Colonic mucosa (tissue), 4 donors: ENCODE data around the gene FKBP11. TPM values are rescaled to one million over a fixed set of nuclear protein-coding genes. Genes with fewer than 3 reads are reported as not detected.

ENCODE experiments used
- DNase-seq: peaks from one replicate; pipeline ENCODE4 v3.0.0-alpha.2; 2020
- H3K27ac ChIP-seq: fragments of 200-600 bp; one replicate; pipeline ENCODE4 v1.8.0; 2021
- H3K27me3 ChIP-seq: fragments of 200-600 bp; one replicate; pipeline ENCODE4 v1.8.0; 2021
- H3K36me3 ChIP-seq: fragments of 200-600 bp; one replicate; pipeline ENCODE4 v1.8.0; 2021
- H3K4me1 ChIP-seq: fragments of 200-600 bp; one replicate; pipeline ENCODE4 v1.8.0; 2021; ENCODE audit warnings: mild to moderate bottlenecking
- H3K4me3 ChIP-seq: fragments of 200-600 bp; one replicate; pipeline ENCODE4 v1.8.0; 2021
- H3K9ac ChIP-seq, 2 donors: one replicate each; pipeline ENCODE4 v1.7.0; 2013; ENCODE audit warnings: control low read depth in 2 of 2, low read depth in 2 of 2, low read length in 2 of 2
- H3K9me3 ChIP-seq: fragments of 200-600 bp; one replicate; pipeline ENCODE4 v1.8.0; 2021
- CTCF ChIP-seq: fragments of 200-600 bp; IDR thresholded peaks from one replicate; pipeline ENCODE4 v1.8.0; 2022; ENCODE audit warnings: antibody characterized with exemption, mild to moderate bottlenecking
- intact Hi-C: fragments of 100-400 bp; cut with DNase I; formaldehyde crosslinking; loops from one replicate; pipeline ENCODE4 v1.14.1; 2022
- total RNA-seq, 2 donors: library from RNA; stranded (reverse); fragmentation: NEBNext Ultra II Directional in 1 of 2; extraction: Animal tissue kit (Norgen Biotek cat#: 25700) in 1 of 2; gene quantifications; one replicate each; pipeline ENCODE4 v1.2.1, GENCODE V29; 2021
- donor health status: healthy.
- donor health status: DM: no; HTN: no; CAD: no.
- donor health status: DM: no; HTN: no; CAD: no.

Gene FKBP11
- total RNA-seq, 2 donors from 2014 or later: 33.7 to 47.4 TPM

- peaks cover 10% of the 10 kb centered on the region for H3K36me3 ChIP-seq
- H3K9ac ChIP-seq: no peak overlapping the region
- no peaks in the 10 kb centered on the region for H3K9me3 ChIP-seq
- no peaks in the 10 kb centered on the region for H3K27me3 ChIP-seq
- H3K4me3 ChIP-seq: no peak overlapping the region
- TF ChIP-seq CTCF: no peak
- intact Hi-C loops: no loop called here
- no peak overlapping the region for H3K27ac ChIP-seq
- H3K4me1 ChIP-seq: no peaks in the 10 kb centered on the region
- no peak for DNase-seq
Measured at GRCh38 chr12:48932878-48933277, 7.6 kb upstream of the FKBP11 start.

GRCh38 chr12:48930475-48930874, 5.2 kb upstream of the FKBP11 start:
- intact Hi-C loops: no loop called here
- peaks cover 2% of the 10 kb centered on the region for H3K36me3 ChIP-seq

GRCh38 chr12:48929551-48929950, 4.3 kb upstream of the FKBP11 start:
- Histone ChIP-seq H3K27ac (no peak overlapping the region), H3K4me1 (no peaks in the 10 kb centered on the region), H3K4me3 (no peak overlapping the region), H3K9ac (no peak overlapping the region), H3K9me3 (no peaks in the 10 kb centered on the region), H3K36me3 (no peaks in the 10 kb centered on the region), H3K27me3 (no peaks in the 10 kb centered on the region)
- DNase-seq: no peak
- TF ChIP-seq CTCF: no peak
- intact Hi-C loops: no loop called here

More at GRCh38 chr12:48930475-48930874, 5.2 kb upstream of the FKBP11 start:
- H3K27ac ChIP-seq: no peak overlapping the region
- H3K4me3 ChIP-seq: no peak overlapping the region
- no peaks in the 10 kb centered on the region for H3K9me3 ChIP-seq
- H3K4me1 ChIP-seq: no peaks in the 10 kb centered on the region
- H3K27me3 ChIP-seq: no peaks in the 10 kb centered on the region
- no peak overlapping the region for H3K9ac ChIP-seq
- TF ChIP-seq CTCF: no peak
- no peak for DNase-seq

GRCh38 chr12:48927261-48927660, 2.0 kb upstream of the FKBP11 start:
- Histone ChIP-seq H3K9ac (no peak overlapping the region), H3K4me1 (no peaks in the 10 kb centered on the region), H3K27me3 (no peaks in the 10 kb centered on the region), H3K27ac (no peak overlapping the region), H3K36me3 (no peaks in the 10 kb centered on the region), H3K4me3 (no peak overlapping the region), H3K9me3 (no peaks in the 10 kb centered on the region)
- no peak for TF ChIP-seq CTCF
- intact Hi-C loops: no loop called here
- no peak for DNase-seq

- Histone ChIP-seq H3K27ac (peak overlapping the region; percentile 60), H3K27me3 (no peaks in the 10 kb centered on the region), H3K9me3 (no peaks in the 10 kb centered on the region), H3K4me3 (peak overlapping the region; percentile 96), H3K9ac (peak overlapping the region; percentile 74 to 82), H3K4me1 (no peaks in the 10 kb centered on the region), H3K36me3 (no peaks in the 10 kb centered on the region)
- DNase-seq: peak; percentile 61
- intact Hi-C loops: loop anchor here (5.0 kb wide), 1 partner anchor 63 kb away; no protein-coding TSS in a partner anchor
- peak; percentile 38 for TF ChIP-seq CTCF
Measured at GRCh38 chr12:48924617-48925303, 532 bp downstream of the FKBP11 start.
